Activated naive CD8-positive, alpha-beta T cell treated with anti-CD3 and anti-CD28 coated beads, Interleukin-2, amount 50 U/mL, for 16 hours (primary cell): ENCODE measurements around the gene RAE1.

Source experiments
- DNase-seq: peaks from one replicate; pipeline ENCODE4 v3.0.0-alpha.2; 2020; ENCODE audit warnings: low read depth, low spot score

The RAE1 gene

DNA sequence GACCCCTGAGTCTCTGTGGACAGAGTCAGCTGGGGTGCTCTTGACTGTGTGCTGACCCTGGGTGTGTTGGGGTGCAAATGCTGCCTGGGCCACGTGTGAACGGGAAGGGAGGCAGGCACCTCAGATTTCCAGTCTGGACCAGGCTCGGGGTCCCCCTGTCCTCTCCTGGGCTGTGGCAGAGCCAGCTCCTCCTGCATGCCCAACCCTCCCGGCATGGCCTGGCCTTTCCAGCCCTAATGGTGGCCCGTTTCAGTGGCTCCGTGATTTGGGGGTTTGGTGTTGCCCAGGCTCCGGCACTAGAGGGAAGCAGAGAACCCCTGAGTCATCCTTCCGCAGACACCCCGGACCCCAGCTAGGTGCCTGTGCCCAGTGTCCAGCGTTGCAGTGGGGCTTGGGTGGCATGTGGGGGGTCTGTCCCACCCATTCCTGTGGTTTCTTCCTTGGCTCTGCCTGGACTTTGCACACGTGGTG, 49.2 kb downstream of the RAE1 start:
- DNase-seq: no peak

DNA sequence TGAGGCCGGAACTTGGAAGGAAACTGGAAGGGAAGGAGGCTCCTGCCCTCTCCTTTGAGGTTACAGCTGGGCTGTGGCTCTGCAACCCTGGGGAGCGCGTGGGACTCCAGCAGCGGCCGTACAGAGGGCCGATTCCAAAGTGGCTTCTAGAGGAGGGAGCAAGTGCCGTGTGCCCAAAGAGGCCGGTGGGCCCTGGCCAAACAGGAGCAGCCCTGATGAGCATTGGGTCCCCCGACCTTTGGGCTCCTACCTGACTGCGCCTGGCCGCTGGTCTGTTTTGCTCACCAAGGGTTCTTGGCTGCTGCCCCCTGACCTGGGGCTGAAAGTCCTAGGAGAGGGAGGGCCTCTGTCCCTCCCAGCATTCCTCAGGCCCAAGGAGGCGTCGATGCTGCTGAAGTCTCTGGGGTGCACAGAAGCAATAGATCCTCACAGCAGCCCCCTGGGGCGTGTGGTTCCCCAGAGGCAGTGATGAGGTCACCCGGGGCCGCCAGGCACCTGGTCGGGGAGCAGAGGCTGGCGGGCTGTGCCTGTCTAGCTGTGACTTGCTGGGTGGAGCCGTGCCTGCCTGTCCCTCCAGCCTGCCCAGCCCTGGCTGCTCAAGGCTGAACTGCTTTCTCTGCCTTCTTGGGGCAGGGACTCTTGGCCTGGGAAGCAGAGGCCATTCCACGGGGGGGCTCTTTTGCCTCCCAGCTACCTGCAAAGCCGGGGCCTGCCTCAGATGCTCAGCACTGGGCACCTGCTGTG, 49.9 kb downstream of the RAE1 start:
- DNase-seq: no peak

DNA sequence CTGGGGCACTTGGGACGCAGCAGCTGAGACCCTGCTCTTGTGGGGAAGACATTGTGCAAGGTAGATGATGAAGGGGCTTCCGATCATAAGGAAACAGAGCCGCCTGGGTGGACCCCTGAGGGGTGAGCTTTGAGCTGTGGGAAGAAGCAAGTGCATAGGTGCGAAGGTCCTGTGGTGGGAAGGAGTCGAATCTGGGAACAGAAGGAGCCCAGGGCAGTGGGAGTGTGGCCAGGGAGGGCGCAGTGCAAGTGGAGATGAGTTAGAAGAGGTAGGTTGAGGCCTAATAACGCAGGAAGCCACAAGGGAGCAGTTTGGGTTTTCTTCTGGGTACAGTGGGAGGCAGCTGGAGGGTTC, 50.5 kb downstream of the RAE1 start:
- DNase-seq: no peak

DNA sequence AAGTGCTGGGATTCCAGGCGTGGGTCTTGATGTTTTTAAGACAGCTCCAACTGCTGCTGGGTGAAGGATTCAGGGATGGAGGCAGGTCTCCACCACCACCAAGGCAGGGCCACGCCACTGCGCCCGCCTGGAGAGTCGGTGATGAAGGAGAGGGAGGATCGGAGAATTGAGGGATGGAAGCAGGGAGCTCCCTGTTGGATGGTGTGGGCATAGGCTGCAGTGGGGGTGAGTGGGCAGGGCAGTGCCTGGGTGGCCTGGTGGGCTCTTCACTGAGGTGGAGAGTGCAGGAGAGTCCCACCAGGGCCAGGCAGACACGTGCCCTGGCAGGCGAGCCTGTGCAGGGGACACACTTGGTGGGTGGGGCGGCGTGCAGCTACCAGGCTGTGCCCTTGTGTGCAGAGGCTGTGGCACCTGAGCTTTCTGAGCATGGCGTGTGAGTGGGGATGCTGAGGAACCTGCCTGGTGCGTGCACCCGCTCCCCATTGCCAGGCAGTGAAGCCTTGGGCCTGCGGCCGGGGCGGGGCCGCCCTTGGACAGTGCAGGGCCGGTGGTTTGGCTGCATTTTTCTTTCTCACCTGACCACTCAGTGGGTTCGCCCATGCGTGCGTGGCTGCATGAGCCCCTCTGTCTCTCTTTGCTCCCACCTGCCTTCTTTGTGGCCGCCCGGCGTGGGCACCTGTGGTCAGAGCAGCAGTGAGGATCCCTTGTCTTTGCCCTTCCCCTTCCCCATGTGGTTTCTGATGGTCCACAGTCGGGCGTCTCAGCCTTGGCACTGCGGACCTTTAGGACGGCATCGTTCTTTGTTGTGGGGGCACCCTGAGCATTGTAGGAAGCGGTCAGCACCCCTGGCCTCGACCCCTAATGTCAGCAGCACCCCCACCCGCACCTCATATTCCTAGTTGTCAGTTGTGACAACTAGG, 51.4 kb downstream of the RAE1 start:
- DNase-seq: no peak

DNA sequence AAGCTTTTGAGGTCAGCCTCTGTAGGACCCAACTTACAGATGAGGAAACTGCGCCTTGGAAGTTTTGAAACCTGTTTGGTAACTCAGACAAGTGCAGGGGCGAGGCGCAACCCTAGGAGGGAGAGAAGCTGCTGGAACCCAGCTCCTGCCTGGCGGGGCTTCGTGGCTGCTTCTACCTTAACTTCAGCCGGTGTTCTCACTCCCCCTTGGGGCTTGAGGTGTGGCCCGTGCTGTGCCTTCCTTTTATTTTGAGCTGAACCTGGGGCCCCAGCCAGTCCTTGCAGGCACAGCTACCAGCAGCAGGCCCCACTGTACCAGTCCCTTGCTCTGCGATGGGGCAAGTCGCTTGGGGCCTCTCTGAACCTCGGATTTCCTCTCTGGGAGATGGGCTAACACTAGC, 52.2 kb downstream of the RAE1 start:
- no peak for DNase-seq

DNA sequence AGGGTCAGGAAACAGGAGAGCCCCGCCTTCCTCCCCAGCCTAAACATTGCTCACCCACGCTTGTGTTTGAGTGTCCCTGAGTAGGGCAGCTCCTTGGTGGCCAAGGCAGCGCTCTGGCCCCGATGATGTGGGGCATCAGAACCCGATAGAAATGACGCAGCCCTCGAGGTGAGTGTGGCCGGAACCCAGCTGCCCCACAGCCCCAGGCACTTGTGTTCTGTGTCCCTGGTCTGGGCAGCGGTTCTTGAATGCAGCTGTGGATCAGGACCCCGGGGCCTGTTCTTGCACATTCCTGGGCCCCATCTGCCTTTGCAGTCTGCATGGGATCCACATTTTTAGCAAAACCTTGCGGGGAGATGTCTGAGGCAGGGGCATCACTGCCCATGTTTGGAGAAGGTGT, 53.0 kb downstream of the RAE1 start:
- no peak for DNase-seq

DNA sequence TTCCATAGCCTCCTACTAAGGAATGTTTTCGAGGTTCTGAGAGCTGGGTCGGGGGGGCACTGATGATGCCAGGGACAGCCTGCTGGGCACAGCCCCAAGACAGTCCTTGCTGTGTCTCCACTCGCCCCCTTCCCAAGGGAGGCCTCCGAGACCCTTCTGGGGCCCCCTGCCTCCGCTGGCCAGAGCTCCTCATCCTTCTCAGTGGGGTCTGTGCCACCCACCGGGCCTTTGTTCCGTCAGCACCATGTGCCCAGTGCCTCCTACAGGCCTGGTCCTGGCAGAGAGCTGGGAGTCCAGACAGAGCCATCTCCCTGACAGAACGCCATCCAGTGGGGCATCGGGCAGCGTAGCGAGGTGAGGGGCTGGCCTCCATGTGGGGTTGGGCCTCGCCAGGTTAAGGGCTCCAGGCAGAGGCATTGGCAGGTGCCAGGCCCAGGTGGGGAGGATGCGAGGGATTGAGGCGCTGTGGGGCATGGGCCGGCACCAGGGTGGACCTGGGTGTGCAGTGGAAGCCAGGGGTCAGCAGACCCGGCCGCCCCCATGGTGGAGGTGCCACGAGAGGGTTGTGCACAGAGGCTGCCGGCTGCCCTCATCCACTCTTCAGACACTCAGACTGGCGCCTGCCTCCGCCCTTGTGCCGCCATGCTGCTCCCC, 53.5 kb downstream of the RAE1 start:
- DNase-seq: no peak

DNA sequence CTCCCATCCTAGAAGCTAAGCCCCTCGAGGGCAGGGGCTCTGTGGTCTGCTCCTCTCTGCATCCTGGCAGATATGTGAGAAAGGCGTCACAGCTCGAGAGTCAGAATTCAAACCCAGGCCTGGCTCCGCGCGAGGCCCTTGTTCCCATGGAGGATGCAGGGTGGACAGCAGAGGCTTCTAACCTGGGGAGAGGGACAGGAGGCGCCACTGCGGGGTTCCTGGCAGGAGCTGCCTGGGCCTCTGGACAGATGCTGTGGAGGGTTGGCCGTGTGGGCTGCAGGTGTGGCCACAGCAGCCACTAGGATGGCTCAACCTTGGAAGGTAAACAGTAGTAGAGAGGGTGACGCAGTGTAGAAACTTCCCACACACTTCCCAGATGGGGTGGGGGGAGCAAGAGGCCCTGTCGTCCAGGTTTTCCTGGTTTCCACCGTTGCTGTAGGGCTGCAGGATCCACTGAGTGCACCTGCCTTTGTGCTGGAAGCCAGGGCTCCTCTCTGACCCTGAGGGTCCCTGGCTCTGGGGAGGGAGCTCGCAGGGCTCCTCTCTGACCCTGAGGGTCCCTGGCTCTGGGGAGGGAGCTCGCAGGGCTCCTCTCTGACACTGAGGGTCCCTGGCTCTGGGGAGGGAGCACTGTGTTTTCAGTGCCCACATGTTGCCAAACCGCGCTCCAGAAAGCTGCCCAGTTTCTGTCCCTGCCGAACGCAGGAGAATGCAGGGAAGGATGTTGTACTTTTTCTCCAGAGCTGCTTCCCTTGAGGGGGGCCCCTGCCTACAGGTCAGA, 54.4 kb downstream of the RAE1 start:
- DNase-seq: no peak

DNA sequence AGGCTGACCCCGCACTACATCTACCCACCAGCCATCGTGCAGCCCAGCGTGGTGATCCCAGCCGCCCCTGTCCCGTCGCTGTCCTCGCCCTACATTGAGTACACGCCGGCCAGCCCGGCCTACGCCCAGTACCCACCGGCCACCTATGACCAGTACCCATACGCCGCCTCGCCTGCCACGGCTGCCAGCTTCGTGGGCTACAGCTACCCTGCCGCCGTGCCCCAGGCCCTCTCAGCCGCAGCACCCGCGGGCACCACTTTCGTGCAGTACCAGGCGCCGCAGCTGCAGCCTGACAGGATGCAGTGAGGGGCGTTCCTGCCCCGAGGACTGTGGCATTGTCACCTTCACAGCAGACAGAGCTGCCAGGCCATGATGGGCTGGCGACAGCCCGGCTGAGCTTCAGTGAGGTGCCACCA, 56.5 kb downstream of the RAE1 start:
- DNase-seq: no peak

DNA sequence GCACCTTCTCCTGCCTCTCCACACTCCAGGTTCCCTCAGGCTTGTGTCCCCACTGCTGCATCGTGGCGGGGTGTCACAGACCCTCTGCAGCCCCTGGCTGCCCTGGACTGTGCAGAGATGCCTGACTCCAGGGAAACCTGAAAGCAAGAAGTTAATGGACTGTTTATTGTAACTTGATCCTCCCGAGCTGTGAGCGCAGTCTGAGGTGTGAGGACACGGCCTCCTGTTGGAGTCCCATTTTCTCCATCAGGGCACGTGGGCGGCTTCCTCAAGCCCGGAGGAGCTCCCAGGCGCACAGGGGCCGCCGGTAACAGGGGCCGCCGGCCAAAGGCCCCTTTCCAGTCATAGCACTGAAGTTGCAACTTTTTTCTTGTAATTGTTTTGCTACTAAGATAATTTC, 57.1 kb downstream of the RAE1 start:
- DNase-seq: no peak

DNA sequence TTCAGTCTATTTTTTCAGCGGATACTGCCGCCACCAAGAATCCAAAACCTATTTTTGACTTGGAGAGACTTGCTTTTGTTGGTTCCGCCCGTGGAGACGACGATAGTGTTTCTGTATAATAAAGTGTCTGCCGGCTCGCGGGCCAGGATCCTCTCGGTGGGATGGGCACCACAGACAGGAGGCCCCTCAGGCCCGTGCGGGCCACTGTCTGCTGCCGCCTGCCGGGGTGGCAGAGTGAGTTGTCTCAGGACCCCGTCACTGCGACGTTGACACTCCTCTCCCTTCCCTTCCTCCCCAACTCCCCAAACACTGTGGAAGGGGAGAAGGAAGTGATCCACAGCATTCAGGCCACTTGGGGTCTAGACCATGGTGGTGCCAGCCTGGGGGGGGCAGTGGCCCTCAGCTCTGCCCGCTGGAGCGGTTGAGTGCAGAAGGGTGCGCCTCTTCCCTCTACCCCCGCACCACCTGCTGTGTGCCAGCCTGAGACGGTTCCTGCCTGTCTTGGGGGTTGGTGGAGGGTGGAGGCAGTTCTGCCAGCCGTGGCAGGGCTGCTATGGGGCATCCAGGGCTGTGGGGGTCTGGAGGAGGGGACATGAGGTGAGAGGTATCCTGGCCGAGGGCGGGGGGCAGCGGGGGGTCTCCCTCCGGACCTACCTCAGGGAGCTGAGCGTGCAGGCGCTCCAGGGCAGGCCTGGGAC, 57.6 kb downstream of the RAE1 start:
- DNase-seq: no peak

DNA sequence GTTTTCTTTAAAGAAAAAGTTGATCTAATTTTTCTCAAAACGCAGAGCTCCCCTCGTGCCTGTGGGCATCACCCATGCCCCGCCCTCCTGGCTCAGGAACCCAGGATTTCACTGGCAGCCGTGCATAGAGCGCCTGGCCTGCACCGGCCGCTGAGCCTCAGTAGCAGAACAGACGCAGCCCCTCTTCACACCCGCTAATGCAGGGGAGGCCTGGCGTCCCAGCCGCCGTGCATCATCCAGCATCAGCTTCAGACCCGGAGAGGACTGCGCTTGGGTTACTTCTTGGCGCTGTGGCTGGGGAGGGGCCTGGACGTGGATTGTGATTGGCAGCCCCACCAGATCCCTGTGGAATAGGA, 58.2 kb downstream of the RAE1 start:
- DNase-seq: no peak

DNA sequence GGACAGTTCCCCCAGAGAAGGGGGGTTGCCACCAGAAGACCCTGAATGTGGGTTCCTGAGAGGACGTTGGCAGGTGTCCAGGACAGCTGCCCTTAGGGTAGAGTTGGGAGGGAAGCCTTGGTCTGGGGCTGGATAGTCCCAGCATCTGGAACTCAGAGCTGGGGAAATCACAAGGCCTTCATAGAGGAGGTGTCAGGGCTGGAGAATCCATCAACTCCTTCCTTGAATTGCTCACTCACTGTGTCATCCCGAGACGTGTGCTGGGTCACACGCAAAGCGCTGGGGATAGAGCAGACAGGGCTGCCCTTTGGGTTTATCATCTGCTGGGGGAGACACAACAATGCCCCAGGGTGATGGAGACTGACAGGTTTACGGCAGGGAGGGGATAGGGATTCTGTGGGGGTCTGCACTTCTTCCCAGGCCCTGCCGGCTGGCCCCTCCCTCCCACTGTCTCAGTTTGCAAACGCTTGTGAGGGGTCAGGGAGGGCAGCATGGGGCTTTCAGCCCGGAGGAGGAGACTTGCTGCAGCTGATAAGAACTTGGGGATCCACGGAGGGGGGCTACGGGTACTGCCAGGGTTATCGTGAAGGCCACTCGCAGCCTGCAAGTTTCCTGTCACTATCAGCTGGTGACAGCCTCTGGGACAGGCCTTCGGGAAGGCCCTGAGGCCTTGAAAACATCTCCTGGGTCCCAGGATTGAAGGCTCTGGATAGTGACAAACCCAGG, 58.8 kb downstream of the RAE1 start:
- no peak for DNase-seq

DNA sequence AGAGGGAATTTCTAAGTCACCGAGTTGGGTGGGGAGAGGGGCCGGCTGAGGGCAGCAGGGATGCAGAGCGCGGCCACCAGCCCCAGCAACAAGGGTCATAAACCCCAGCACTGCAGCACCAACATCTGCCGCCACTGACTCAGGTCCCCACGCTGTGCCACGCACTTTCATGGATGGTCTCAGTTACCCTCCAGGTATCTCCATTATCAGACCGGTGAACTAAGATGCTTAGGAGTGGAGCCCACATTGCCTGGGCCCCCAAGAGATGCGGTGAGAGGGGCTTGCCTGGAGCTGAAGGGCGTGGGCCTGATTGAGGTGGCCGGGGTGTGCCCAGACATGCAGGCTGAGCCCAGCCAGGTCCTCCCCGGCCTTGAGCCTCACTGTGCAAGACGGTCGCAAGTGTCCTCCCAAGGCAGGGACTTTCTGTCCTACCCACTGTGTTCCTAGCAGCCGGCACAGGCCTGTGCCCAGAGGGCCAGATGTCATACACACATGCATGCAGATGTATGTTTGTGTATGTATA, 59.4 kb downstream of the RAE1 start:
- no peak for DNase-seq

DNA sequence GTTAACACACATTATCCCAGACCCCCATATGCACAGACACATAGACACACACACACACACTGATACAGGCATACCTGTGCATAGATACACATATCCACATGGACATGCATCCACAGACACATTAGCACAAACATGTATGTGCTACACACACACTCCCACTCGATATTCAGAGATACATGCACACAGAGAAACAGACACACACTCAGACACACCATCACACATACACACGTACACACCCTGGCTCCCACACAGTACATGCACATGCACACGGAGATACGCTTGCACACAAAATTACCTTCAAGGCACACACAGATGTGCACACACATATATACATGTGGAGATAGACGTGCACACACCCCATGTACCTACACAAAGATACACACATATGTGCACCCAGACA, 59.9 kb downstream of the RAE1 start:
- DNase-seq: no peak

DNA sequence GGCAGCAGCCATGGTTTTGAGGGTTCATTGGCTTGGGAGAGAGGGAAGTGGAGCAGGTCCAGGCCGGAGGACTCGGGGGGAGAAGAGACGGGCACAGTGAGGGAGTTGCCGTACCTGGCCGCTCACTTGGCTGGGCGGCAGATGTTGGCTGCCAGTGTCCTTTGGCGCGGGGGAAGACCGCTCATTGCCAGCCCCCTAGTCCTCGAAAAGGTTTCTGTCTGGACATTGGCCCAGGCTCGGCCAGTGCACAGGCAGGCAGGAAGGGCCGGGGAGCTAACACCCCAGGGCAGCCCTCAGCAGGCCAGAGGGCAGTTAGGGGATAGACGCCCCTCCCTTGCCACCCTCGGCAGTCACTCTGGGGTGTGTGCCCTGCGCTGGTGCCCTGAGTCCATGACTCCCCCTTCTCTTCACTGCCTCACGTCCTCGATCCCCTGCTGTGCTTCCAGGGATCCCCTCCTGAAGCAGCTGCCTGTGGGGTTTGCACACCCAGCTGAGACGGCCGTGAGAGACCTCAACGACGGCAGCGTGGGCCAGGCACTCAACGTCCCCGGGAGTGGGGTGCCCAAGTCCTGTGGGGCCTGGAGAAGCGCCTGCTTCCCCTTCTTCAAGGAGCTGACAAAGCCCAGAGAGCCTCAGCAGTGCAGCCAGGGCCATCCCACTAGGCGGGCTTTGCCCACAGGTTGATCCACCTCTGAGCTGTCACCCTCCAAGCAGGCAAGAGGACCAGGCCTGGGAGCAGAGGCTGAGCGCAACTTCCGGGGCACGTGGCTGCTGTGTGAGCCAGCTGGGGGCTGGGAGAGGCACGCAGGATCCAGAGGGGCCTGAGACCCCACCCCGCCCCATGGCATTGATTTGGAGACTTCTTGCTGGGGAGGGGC, 60.6 kb downstream of the RAE1 start:
- no peak for DNase-seq

DNA sequence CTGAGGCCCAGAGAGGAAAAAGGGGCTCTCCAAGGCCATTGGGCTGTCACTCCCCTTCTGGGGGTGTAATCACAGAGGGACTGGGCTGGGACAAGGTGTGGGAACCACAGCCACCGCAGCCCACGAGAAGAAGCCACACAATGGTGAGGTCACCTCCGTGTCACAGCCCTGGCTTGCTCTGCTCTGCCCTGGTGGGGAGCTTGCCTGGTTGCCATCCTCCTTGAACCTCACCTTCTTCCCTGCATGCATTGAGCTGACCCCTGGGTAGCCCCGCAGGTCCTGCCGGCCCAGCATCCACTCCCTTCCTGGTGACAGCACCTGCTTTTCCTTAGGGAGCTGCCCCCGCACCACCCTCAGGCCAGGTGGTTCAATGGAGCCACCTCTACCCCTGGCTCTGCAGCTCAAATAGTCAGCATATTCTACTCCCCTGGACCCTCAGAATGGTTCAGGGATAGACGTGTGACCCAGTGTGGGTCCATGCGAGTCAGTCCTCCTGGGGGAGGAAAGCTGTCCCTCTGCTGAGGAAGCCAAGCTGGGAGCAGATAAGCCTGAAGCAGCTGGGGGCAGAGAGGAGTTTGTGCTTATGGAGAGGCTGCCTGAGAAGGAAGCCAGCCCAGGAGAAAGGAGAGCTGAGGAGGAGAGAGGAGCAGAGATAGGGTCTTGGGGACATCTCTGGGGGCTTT, 61.4 kb downstream of the RAE1 start:
- no peak for DNase-seq

DNA sequence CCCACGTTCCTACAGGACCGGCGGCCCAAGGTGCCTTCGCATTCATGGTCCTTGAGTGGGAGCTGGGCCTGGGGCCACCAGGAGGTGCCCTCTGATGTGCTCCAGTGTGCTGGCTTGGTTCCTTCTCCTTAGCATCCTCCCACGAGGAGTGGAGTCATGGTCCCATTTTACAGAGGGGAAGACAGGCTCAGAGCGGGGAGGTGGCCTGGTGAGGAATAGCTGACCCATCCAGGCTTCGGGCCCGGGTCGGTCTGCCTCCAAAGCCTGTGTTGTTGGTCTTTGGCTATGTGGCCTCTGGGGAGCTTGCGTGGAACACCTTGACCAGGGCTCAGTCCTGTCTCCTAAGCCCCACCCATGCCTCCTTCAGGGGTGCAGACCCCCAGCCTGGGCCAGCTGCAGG, 62.9 kb downstream of the RAE1 start:
- no peak for DNase-seq
